Mesenchymal stem cell (in vitro differentiated cells and primary cell): ENCODE results near the gene CD63.
A peak's percentile ranks its signal among the peaks of the same experiment; 100 is the strongest.

Source experiments
- DNase-seq: peaks from one replicate; pipeline ENCODE4 v3.0.0-alpha.2; 2013
- H2AFZ ChIP-seq: one replicate; pipeline ENCODE4 v1.6.1; 2013; ENCODE audit warnings: low read depth, mild to moderate bottlenecking, control low read depth, inconsistent platforms, low read length, moderate library complexity
- H2AK5ac ChIP-seq: 2 replicates; pipeline ENCODE4 v1.6.1; 2013; ENCODE audit warnings: low read length, moderate library complexity, mild to moderate bottlenecking, inconsistent platforms; ENCODE audit not compliant: severe bottlenecking
- H2BK120ac ChIP-seq: one replicate; pipeline ENCODE4 v1.6.1; 2013; ENCODE audit warnings: low read depth, mild to moderate bottlenecking, inconsistent platforms, low read length, moderate library complexity
- H2BK12ac ChIP-seq, 2 experiments: one replicate each; pipeline ENCODE4 v1.6.1; 2013; ENCODE audit warnings: inconsistent platforms in 2 of 2, low read length in 2 of 2, mild to moderate bottlenecking in 2 of 2, moderate library complexity in 2 of 2, control low read depth in 1 of 2
- H2BK15ac ChIP-seq: one replicate; pipeline ENCODE4 v1.6.1; 2013; ENCODE audit warnings: mild to moderate bottlenecking, low read depth, inconsistent platforms; ENCODE audit not compliant: poor library complexity, severe bottlenecking
- H2BK5ac ChIP-seq: 2 replicates; pipeline ENCODE4 v1.6.1; 2013; ENCODE audit warnings: low read depth, mild to moderate bottlenecking, low read length, control low read depth, inconsistent platforms; ENCODE audit not compliant: poor library complexity, severe bottlenecking
- H3K14ac ChIP-seq, 2 experiments: one replicate each; pipeline ENCODE4 v1.6.1; 2013; ENCODE audit warnings: inconsistent platforms in 2 of 2, low read length in 2 of 2, control low read depth in 1 of 2, mild to moderate bottlenecking in 1 of 2, moderate library complexity in 1 of 2
- H3K18ac ChIP-seq, 2 experiments: one replicate each; pipeline ENCODE4 v1.6.1; 2013; ENCODE audit warnings: inconsistent platforms in 2 of 2, low read length in 2 of 2, control low read depth in 1 of 2, low read depth in 1 of 2, mild to moderate bottlenecking in 1 of 2
- H3K23ac ChIP-seq, 2 experiments: one replicate each; pipeline ENCODE4 v1.6.1; 2013; ENCODE audit warnings: inconsistent platforms in 2 of 2, low read length in 2 of 2, mild to moderate bottlenecking in 2 of 2, moderate library complexity in 2 of 2, control low read depth in 1 of 2
- H3K27ac ChIP-seq: 2 replicates; pipeline ENCODE4 v1.5.1; 2013; ENCODE audit warnings: mild to moderate bottlenecking, moderate library complexity, low read length, control low read depth, inconsistent platforms; ENCODE audit not compliant: poor library complexity, severe bottlenecking
- H3K27me3 ChIP-seq, 2 experiments: 2 replicates each; pipeline versions ENCODE4 v1.6.1 to v1.7.0; 2013; ENCODE audit warnings: low read length in 2 of 2, mild to moderate bottlenecking in 2 of 2, moderate library complexity in 2 of 2, control low read depth in 1 of 2, inconsistent platforms in 1 of 2; ENCODE audit not compliant: control insufficient read depth in 1 of 2, insufficient read depth in 1 of 2
- H3K36me3 ChIP-seq, 2 experiments: 2 replicates each; pipeline versions ENCODE4 v1.6.1 to v1.7.0; 2013; ENCODE audit warnings: low read length in 2 of 2, control low read depth in 1 of 2, inconsistent platforms in 1 of 2, low read depth in 1 of 2, mild to moderate bottlenecking in 1 of 2; ENCODE audit not compliant: insufficient read depth in 2 of 2, control insufficient read depth in 1 of 2
- H3K4ac ChIP-seq, 2 experiments: one replicate each; pipeline ENCODE4 v1.6.1; 2013; ENCODE audit warnings: inconsistent platforms in 2 of 2, low read length in 2 of 2, mild to moderate bottlenecking in 2 of 2, moderate library complexity in 2 of 2, control low read depth in 1 of 2, low read depth in 1 of 2
- H3K4me1 ChIP-seq: 2 replicates; pipeline ENCODE4 v1.6.1; 2013; ENCODE audit warnings: low read depth, low read length, control low read depth; ENCODE audit not compliant: control insufficient read depth, insufficient read depth
- H3K4me2 ChIP-seq: 2 replicates; pipeline ENCODE4 v1.6.1; 2013; ENCODE audit warnings: low read length, mild to moderate bottlenecking, inconsistent platforms; ENCODE audit not compliant: poor library complexity, severe bottlenecking
- H3K4me3 ChIP-seq, 2 experiments: 2 replicates each; pipeline versions ENCODE4 v1.5.1 to v1.7.0; 2013; ENCODE audit warnings: low read length in 2 of 2, mild to moderate bottlenecking in 2 of 2, control low read depth in 1 of 2, low read depth in 1 of 2; ENCODE audit not compliant: insufficient read depth in 1 of 2
- H3K79me1 ChIP-seq: replicated peaks from 2 replicates; pipeline ENCODE4 v1.6.1; 2013; ENCODE audit warnings: mild to moderate bottlenecking, control low read depth, low read length, inconsistent platforms; ENCODE audit not compliant: poor library complexity, severe bottlenecking
- H3K9ac ChIP-seq: 2 replicates; pipeline ENCODE4 v1.7.0; 2013; ENCODE audit warnings: mild to moderate bottlenecking, low read length, moderate library complexity
- H3K9me3 ChIP-seq: 2 replicates; pipeline ENCODE4 v1.7.0; 2013; ENCODE audit warnings: mild to moderate bottlenecking, low read length; ENCODE audit not compliant: control insufficient read depth
- H4K8ac ChIP-seq: one replicate; pipeline ENCODE4 v1.6.1; 2013; ENCODE audit warnings: inconsistent platforms, mild to moderate bottlenecking, low read length, moderate library complexity
- H4K91ac ChIP-seq: one replicate; pipeline ENCODE4 v1.6.1; 2013; ENCODE audit warnings: mild to moderate bottlenecking, low read length, inconsistent platforms
- WGBS: methylation state at CpG from one replicate; pipeline ENCODE4 v1.1.7; 2013; ENCODE audit warnings: mixed read lengths; 5-methylcytosine and 5-hydroxymethylcytosine counted together

CD63 gene

DNA sequence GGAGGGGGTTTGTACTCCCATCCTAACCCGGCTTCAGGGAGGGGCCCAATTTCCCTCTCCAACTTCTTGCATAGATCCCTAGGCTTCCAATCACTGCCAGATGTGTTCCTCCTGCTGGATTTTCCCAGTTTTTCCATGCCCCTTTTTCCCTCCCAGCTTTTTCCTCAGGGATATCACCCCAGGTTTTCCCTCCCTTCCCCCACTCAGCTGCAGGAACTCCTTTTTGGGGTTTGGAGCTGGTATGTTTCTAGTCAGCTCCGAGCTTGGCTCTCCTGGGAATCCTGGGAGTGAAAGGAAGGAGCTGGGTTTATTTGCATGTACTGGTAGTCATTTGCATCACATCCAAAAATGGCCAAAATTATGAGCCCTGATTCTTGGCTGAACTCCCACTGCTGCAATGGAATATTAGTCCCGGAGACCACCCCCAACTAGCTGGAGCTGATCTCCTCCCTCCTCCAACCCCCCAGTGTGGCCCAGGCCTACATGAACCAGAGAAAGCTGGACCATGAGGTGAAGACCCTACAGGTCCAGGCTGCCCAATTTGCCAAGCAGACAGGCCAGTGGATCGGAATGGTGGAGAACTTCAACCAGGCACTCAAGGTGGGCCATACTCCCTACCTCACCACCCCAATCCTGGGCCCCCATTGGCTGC, 10.1 kb downstream of the CD63 start:
- H3K14ac ChIP-seq, result no peak overlapping the region
- no peaks in the 10 kb centered on the region for H3K9me3 ChIP-seq
- no peak overlapping the region for H2AFZ ChIP-seq
- peak overlapping the region in 1 of 2 experiments; percentile 78 for H3K4me3 ChIP-seq
- H3K4ac ChIP-seq, result no peak overlapping the region
- no peak overlapping the region for H2BK120ac ChIP-seq
- no peak overlapping the region for H4K8ac ChIP-seq
- no peak for DNase-seq
- no peak overlapping the region for H3K18ac ChIP-seq
- 97% methylated on average over 2 of the region's 4 CpGs for WGBS
- no peak overlapping the region for H3K4me2 ChIP-seq
- H3K9ac ChIP-seq, result peak overlapping the region; percentile 92
- H3K4me1 ChIP-seq, result peaks cover 47% of the 10 kb centered on the region
- peak overlapping the region; percentile 41 for H2BK15ac ChIP-seq
- no peak overlapping the region for H2BK5ac ChIP-seq
- H3K27me3 ChIP-seq, result no peaks in the 10 kb centered on the region
- no peak overlapping the region for H2BK12ac ChIP-seq
- peaks cover 8% of the 10 kb centered on the region for H3K79me1 ChIP-seq
- H3K27ac ChIP-seq, result no peak overlapping the region
- no peak overlapping the region for H3K23ac ChIP-seq
- H3K36me3 ChIP-seq, result peaks cover 12 to 17% of the 10 kb centered on the region in 2 experiments
- H2AK5ac ChIP-seq, result peak overlapping the region; percentile 46
- H4K91ac ChIP-seq, result no peak overlapping the region

DNA sequence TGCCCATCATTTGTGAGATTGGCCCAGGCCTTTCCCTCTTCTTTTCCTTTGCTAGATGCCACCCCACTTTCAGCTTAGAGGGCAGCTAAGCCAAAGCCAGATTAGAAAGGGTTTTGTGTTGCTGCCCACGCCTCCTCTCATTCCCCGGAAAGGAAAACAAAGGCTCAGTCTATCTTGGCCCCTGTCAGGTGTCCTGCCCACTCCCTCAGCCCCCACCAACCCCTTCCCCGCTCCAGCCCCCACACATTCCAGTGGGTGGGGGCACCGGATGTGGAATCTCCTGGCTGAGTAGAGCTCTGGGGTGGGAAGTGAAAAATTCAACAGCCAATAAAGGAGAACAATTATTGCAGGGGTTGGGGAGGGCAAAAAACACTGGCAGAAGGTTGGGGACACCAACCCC, 10.8 kb downstream of the CD63 start:
- peaks cover 45% of the 10 kb centered on the region for H3K4me1 ChIP-seq
- WGBS, result 67% methylated on average over 1 of the region's 4 CpGs
- H2BK5ac ChIP-seq, result no peak overlapping the region
- H4K91ac ChIP-seq, result no peak overlapping the region
- H2BK15ac ChIP-seq, result no peak overlapping the region
- H3K23ac ChIP-seq, result no peak overlapping the region
- no peak for DNase-seq
- H3K4ac ChIP-seq, result no peak overlapping the region
- H2BK12ac ChIP-seq, result no peak overlapping the region
- peak overlapping the region; percentile 8 for H3K4me2 ChIP-seq
- peak overlapping the region; percentile 92 for H3K9ac ChIP-seq
- H3K14ac ChIP-seq, result no peak overlapping the region
- H3K27ac ChIP-seq, result peak overlapping the region; percentile 31
- no peak overlapping the region for H3K18ac ChIP-seq
- H2AFZ ChIP-seq, result no peak overlapping the region
- no peak overlapping the region for H2AK5ac ChIP-seq
- peaks cover 4 to 12% of the 10 kb centered on the region in 2 experiments for H3K36me3 ChIP-seq
- no peaks in the 10 kb centered on the region for H3K9me3 ChIP-seq
- H3K4me3 ChIP-seq, result peak overlapping the region in 1 of 2 experiments; percentile 78
- H2BK120ac ChIP-seq, result no peak overlapping the region
- no peak overlapping the region for H4K8ac ChIP-seq
- H3K79me1 ChIP-seq, result peaks cover 8% of the 10 kb centered on the region
- peaks cover 0 to 3% of the 10 kb centered on the region in 2 experiments for H3K27me3 ChIP-seq

DNA sequence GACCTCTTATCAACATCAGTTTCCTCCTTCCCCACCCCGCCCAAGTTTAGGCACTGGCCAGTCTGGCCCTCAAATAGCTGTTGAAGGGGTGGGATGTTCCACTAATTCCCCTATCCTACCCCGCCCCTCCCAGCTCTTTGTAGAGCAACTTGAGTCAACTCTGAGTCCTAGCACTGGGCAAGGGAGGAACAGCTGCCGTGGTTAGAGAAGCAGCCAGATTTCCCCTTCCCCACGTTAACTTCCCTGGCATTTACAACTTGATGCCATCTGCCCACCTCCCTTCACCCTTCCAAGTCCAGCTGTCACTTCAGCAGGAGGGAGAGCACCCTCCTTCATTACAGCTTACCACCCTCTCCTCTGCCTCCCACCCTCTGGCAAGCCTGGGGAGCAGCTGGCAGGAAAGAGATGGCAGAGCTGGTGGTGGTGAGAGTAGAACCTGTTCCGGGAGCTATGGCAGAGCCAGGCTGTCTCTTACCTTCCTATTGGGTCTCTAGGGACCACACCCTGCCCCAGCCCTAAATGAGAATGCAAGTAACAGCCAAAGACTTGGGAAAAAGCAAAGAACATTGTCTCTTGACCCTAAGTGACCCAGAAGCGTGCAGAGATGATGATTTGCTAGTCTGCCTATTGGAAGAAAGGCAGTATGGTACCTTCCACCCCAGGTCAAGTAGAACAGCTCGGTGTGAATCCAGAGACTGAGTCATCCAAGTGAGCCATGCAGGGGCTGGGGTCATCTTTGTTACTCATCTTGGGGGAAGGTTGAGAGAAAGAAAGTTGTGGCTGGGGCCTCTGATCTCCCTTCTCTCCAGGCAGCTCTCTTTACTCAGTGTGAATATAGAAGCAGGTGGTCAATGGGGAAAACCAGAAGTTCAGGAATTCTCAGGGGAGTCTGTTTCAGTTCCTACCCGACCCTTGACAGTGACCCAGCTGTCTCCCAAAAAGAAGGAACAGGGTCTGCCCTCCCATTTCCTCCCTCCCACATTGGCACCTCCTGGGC, 11.5 kb downstream of the CD63 start:
- Histone ChIP-seq H3K9me3 (no peaks in the 10 kb centered on the region), H4K91ac (no peak overlapping the region), H3K23ac (no peak overlapping the region), H2BK15ac (no peak overlapping the region), H3K27ac (peak overlapping the region; percentile 31), H3K4me1 (peaks cover 45% of the 10 kb centered on the region), H3K4ac (peak overlapping the region in 1 of 2 experiments; percentile 30), H3K4me2 (peak overlapping the region; percentile 85), H2BK5ac (no peak overlapping the region), H3K36me3 (peaks cover 0 to 9% of the 10 kb centered on the region in 2 experiments), H3K4me3 (peak overlapping the region; percentile 11 to 78), H3K18ac (no peak overlapping the region), H2AFZ (peak overlapping the region; percentile 16), H3K9ac (peak overlapping the region; percentile 92), H4K8ac (peak overlapping the region; percentile 45), H3K14ac (peak overlapping the region in 1 of 2 experiments; percentile 19), H3K79me1 (peaks cover 8% of the 10 kb centered on the region), H2AK5ac (peak overlapping the region; percentile 40), H3K27me3 (peaks cover 0 to 10% of the 10 kb centered on the region in 2 experiments), H2BK12ac (no peak overlapping the region), H2BK120ac (no peak overlapping the region)
- WGBS, result 33% methylated on average over 8 of the region's 8 CpGs
- peak; percentile 77 for DNase-seq

DNA sequence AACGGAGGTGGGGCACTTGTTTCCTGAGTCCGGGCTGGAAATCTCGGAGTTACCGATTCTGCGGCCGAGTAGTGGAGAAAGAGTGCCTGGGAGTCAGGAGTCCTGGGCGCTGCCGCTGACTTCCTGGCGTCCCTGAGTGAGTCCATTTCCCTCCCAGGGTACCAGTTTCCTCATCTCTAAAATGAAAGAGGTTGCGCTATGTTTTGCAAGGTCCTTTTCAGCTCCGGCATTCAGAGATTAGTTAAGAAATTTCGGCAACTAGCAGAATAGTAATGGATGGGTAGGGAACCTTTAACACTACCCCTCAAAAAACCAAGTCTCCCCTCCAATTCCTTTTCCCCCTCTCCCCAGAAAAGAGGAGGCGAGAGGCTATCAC, 12.2 kb downstream of the CD63 start:
- Histone ChIP-seq H2BK15ac (no peak overlapping the region), H3K18ac (peak overlapping the region in 1 of 2 experiments; percentile 45), H2AK5ac (no peak overlapping the region), H3K23ac (no peak overlapping the region), H3K36me3 (peaks cover 0 to 7% of the 10 kb centered on the region in 2 experiments), H3K4me1 (peaks cover 43% of the 10 kb centered on the region), H2AFZ (peak overlapping the region; percentile 83), H3K4me3 (peak overlapping the region; percentile 67 to 78), H2BK5ac (no peak overlapping the region), H3K27ac (peak overlapping the region; percentile 59), H3K4ac (peak overlapping the region in 1 of 2 experiments; percentile 30), H2BK12ac (no peak overlapping the region), H3K9ac (peak overlapping the region; percentile 92), H3K27me3 (peaks cover 0 to 17% of the 10 kb centered on the region in 2 experiments), H3K14ac (no peak overlapping the region), H3K79me1 (peaks cover 8% of the 10 kb centered on the region), H3K4me2 (peak overlapping the region; percentile 85), H4K91ac (no peak overlapping the region), H2BK120ac (no peak overlapping the region), H4K8ac (no peak overlapping the region), H3K9me3 (no peaks in the 10 kb centered on the region)
- WGBS, result 9% methylated on average over 9 of the region's 13 CpGs
- no peak for DNase-seq
